ENCODE results near the gene STOML1.
"Not testable (repeated sequence)": the region's sequence is repeated elsewhere in the genome, so short reads cannot be mapped to it uniquely, and the experiment has no call there.

The STOML1 gene

DNA sequence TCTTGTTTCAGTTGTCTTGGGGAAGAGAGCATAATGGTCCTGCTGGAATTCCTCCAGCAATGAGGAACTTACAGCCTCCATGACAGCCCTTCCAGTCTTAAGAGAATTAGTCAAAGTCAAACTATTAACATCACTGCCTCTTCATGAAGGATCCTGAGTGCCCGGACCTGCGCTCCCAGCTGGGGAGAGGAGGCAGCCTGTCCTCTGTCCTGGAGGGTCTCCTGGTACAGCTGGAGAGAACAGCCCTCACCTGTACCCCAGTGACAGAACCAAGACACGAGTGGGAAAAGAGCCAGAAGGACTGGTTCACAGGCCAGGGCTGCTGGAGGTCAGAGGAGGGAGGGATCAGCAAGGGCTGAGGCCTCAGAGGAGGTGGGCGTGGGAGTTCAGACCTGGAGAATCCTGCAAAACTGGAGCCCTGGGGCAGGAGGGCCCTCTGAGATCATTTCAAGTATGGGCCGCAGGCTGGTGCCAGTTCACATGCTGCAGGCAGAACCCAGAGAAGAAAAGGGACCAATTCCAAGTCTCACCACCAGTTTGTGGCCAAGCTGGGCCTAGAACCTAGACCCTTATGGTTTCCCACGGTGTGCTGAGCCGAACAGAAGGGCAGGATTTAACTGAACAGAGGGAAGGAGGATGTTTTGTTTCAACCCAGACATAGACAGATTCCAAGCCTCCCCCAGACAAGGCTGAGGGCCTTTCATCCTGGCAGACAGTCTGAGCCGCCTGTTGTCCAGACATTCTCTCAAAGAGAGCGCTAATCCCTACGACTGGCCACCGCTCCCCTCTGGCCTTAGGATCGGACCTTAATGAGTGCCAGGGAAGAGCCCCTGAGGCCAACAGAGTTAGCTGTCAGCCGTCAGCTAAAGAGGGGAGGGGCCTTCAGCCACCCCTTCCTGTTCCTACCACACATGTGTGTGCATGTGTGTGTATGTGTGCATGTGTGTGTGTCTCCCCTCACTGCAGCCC lies 47.6 kb downstream of the STOML1 start:
- peak; percentile 50 for DNase-seq

DNA sequence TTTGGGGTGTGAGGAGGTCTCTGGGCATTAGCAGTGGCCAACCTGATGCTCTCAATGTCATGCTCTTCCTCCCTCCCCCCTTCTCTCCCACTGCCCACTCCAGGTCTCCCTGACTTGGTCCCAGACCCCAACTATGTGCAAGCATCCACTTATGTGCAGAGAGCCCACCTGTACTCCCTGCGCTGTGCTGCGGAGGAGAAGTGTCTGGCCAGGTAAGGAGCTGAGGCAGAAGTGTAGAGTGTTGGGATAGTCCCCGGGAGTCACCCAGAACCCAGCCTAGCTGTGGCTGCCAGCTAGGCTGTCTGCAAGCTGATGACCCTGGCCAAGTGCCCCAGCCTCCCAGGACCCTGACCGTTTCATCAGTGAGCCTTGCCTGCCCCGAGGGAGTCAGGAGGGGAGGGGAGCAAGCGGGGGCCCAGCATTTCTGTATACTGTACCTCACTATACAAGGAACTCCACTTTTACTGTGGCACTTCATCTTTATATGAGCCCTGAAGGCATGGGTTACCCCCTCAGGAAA lies 49.3 kb downstream of the STOML1 start:
- DNase-seq, result no peak

DNA sequence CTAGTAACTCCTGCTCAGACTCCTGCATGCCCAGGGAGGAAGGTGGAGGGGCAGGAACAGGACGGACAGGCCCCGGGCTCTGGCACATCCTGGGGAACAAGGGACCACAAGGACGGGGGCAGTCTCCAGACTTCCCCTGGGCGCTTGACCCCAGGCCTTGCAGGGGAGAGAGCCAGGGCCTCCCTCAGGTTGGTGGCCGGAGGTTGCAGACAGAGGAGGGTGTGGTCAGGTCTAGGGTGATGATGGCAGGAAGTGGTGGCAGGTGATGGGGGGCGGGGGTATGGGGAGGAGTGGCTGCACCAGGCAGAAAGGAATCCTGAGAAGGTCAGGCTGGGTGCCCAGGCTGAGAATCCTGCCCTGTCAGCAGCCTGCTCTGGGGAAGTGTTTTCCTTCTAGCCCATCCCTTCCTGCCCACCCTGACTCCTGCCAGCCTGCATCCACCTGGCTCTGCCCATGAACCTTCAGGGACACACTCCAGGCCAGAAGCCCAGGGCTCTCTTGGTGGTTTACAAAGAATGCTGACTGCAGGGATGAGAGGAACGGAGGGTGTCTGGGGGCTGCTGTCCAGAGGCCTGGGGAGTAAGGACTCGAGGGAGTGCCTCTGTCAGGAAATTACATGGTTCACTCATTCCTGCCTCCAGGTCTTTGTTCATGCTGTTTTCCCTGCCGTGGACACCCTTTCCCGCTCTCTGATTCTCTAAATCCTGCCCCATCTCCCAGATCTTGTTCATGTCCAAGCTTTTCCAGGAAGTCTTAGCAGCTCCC lies 50.0 kb downstream of the STOML1 start:
- DNase-seq, result no peak

DNA sequence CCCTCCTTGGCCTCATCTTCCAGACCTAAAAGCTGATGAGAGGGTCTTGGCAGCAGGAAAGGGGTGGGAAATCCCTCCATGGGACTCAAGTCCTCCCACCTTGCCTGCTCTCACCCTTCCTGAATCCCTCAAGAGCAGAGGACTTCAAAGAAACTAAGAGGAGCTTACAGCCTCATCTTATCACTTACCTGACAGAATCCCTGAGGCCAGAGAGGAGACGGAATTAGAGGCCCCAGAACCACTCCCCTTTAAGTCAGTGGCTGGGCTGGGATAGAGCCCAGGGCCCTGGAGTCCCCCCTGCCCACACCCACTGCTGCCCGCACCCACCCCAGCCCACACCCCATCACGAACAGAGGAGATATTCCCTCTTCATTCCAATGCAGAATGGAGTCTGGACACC lies 50.6 kb downstream of the STOML1 start:
- no peak for DNase-seq

DNA sequence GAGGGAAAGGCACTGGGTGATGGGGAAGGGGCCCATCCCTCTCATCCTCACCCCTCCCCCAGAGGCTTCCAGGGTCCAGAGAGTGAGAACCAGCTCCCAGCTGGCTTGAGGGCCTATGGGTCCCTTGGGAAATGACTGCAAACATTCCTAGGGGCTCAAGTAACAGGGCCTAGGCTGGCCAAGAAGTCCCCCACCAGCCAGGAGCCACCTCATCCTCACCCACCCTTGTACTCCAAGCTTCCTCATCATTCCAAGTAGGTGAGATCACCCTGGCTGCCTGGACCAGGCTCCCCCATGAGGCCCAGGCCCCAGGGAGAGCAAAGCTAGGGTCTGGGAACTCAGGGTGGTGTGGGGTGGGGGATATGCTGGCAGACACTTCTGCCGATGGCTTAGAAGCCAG lies 51.1 kb downstream of the STOML1 start:
- peak; percentile 42 for DNase-seq

DNA sequence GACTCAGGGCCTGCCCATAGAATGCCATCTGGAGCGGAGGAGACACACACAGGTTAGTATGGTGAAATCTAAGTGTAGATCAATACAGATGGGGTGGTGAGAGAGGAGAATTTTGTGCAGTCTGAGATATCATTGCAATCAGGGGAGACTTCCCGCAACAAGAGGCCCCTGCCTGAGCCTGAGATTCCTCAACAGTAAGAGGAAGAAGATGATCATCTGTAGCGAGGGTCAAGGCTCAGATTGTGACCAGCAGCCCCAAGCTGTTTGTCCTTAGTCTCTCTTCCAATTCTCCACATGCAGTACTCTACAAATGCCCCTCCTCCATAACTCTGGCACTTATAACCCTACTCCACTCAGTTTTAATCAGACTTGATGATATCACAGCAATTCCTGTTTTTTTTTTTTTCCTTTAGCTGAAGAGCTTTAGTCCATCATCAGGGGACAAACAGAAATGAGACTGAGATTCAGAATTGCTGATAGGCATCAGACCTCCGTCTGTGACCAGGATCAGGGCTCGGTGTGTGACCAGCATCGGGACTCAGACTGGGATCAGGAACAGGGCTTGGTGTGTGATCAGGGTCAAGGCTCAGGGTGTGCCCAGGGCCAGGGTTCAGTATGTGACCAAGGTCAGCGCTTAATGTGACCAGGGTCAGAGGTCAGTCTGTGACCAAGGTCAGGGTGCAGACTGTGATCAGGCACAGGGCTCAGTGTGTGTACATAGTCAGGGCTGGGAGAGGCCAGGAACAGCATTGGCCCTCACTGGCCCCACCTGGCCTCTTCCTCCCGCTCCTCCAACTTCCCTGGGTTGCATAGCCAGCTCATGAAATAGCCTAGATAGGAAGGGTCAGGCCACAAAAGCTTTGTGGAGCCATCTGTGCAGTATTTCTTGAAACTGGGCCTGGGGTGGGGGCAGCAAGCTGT lies 51.8 kb downstream of the STOML1 start:
- no peak for DNase-seq

DNA sequence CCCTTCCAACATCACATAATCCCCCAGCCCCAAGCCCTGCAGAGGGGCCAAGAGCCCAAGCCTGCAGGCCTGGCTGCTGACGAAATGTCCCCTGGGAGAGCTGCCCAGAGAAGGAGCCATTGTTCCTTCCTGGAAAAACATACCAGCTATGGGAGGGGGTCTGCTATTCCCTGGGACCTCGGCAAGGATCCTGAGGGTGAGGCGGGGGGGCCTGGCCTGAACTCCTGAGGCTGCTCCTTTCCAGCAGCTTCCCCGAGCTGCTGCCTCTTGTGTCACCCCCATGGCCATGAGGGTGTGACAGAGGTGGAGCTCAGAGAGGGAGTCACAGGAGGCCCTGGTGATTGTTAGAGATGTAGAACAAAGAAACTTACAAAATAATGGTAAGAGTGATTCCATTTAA lies 53.0 kb downstream of the STOML1 start:
- DNase-seq, result no peak

DNA sequence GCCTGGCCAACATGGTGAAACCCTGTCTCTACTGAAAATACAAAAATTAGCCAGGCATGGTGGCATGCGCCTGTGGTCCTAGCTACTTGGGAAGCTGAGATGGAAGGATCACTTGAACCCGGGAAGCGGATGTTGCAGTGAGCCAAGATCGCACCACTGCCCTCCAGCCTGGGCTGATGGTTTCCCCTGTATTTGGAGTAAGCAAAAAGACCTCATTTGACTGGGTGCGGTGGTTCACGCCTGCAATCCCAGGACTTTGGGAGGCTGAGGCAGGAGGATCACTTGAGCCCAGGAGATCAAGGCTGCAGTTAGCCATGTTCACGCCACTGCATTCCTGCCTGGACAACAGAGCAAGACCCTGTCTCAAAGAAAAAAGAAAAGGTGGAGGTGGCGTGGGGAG lies 53.6 kb downstream of the STOML1 start:
- DNase-seq, result not testable (repeated sequence)

DNA sequence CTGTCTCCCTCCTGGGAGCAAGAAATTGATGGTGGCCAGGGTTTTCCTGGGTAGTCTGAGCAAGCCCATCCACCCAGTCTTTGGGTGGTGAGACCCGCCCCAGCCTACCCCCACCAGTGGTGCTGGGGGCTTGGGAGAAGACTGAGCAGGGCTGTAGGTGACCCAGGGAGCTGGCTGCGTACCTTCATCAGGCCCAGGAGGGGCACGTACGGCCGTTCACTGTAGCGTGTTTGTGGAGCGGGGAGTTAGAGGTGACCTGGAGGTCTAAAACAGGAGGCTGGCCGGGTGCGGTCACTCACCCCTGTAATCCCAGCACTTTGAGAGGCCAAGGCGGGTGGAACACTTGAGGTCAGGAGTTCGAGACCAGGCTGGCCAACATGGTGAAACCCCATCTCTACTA lies 54.4 kb downstream of the STOML1 start:
- no peak for DNase-seq

DNA sequence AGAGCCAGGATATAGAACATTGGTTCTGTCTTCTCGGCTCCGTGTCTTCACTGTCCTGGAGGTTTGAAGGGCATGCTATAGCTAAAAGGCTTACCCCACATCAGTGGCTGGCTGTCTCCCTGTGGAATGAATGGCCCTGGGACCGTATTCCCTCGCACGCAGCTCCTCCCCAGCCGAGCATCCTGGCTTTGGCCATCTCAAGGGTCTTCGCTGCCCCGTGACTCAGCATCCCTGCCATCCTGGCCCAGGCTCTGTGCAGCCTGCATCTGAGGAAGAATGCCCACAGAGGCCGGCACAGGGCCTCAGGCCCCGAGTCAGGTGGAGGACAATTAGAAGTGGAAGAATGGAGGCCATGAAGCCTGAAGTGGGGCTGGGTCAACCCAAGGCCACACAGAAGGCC lies 54.8 kb downstream of the STOML1 start:
- DNase-seq, result no peak

DNA sequence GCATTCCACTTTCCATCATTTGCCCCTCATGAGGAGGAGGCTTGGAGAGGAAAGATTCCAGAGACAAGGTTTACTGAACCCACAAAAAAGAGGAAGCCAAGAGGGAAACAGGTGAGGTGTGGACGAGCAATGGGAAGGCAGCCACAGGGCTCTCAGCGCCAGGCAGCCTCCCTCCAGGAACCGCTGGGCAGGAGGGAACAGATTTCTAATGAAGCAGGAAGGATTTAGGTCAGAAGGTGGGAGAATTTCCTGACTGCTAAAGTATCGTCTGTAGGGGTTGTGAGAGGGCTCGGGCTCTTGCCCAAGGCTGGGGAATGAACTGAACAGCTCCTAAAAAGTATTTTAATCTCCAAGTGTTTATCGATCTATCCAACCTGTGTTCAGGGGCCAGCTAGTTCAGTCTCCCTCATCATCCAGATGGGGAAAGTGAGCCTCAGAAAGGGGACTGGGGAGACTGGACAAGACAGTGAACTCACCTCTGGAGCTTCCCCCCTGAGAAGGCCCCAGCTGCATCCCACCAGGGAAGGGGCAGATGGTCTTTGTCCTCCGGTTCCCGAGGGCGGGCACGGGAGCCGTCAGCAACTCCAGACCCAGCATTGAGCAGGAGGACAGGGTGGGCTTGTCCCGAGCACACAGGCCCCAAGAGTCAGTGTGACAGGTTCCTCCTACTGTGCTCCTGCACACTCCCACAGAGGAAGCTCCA lies 55.4 kb downstream of the STOML1 start:
- peak; percentile 77 for DNase-seq

DNA sequence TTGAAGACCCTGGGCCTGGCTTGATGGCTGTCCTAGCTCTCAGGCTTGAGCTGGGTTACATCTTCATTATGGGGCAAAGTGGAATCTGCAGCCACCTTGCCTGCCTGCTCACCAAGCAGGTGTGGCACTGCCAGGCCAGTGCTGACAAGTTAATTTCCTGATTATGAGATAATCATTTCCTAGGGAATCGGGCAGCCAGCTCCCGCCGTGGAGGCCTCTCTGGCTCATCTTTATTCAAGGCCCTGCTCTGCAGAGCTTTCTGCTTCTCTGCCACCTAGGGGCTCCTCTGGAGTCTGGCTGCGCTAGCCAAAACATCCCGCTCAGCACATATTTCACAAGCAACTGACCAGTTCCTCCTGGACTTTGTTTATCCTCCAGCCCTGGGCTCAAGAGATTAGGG lies 55.9 kb downstream of the STOML1 start:
- peak; percentile 56 for DNase-seq

DNA sequence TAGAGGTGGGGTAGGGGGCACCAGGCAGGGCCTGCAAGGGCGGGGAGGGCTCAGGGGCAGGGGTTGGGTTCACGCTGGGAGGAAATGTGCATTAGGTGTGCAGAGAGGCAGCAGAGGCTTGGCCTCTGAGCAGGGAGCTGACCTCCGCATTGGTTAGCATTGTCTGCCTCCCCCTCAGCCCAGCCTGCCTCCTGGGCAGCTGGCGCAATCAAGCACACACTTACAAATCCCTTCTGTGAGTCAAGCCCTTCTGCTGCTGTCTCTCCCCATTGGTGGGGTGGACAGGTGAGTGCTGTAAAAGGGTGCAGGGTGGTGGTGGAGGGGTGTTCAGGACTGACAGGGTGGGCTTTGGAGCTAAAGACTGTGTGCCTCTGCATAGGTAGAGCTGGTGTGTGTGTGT lies 56.5 kb downstream of the STOML1 start:
- peak; percentile 78 for DNase-seq

DNA sequence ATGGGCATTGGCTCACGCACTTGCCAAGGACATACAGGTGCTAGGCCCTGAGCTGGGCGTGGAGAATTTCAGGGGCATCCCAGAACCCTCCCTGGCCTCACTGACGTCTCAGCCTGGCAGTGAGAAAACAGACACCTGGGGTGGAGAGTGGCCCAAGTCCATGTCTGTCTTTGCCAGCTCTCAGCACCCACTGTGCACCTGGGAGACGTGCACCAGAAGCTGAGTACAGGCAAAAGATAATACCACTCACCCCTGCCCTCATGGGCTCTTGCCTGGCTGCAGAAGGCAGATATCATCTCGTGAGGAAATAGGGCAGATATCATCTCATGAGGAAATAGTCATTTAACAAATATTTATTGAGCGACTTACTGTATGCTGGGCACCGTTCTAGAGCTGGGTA lies 57.8 kb downstream of the STOML1 start:
- no peak for DNase-seq

DNA sequence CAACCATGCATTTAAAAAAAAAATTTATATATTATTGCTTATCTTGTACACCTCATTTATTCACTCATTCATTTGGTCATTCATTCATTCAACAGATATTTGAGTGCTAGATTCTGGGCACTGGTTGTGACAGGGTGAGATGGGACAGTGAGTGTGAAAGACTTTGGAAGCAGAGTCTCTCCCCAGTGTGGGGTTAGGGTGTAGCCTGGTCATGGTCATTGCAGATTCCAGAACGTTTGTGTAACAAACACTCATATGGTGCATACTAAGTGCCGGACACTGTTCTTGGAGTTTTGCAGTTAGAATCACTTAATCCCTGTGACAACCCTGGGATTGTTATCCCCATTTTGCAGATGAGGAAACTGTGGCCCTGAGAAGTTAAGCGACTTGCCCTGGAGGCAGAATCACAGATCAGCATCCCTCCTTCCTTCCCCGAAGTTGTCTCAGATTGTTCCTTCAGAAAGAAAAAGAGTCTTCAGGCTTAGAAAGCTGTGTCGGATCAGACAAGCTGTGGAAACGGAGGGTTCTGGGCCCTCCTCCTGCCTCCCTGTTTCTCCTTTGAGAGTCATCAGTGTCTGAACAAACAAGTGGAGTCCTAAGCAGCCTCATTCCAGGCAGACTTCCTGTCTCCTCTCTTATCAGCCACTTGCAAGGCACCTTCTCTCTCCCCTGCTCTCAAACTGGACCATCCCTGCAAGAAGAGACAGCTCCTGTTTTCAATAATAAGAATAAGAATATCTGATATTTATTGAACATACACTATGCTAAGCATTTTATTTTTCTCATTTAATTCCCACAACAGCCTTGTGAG lies 59.5 kb downstream of the STOML1 start:
- no peak for DNase-seq

DNA sequence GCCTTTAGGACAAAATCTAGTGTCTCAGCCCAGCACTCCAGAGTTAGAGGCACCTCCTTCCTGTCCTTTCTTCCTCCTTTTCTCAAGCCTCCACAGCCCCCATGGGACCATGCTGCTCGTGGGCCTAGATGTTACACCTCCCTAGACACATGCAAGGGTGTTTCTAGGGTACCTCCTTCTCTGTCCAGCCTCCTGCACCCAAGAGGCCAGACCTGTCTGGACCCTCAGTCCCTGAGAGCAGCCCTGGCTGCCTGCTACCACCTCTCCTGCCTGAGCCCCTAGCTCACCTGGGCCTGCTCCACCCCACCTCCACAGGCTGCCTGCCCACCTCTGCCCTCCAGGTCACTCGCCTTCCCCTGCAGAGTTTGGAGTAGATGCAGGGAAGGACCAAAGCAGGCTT lies 60.7 kb downstream of the STOML1 start:
- DNase-seq, result no peak

DNA sequence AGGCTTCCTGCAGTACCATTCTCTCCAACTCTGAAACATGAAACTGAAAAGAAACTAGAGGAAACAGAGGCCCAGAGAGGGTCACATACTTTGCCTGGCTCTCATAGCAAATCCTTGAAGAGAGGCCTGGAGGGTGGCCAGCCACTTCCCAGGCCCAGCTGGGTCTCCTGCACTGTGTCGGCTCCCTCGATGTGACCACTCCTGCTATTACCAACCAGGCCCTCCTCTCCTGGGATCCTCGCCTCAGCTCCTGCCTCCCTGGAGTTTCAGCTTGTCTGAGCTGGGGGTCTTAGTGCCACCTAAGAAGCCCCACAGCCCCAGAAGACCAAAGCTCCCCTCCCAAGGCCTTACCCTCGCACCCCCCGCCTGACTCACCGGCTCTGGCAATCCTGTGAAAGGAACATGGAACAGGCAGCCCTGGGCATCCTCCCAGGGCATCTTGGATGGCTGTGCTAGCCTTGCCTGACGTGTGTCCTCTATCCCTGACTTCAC lies 61.3 kb downstream of the STOML1 start:
- DNase-seq, result no peak

DNA sequence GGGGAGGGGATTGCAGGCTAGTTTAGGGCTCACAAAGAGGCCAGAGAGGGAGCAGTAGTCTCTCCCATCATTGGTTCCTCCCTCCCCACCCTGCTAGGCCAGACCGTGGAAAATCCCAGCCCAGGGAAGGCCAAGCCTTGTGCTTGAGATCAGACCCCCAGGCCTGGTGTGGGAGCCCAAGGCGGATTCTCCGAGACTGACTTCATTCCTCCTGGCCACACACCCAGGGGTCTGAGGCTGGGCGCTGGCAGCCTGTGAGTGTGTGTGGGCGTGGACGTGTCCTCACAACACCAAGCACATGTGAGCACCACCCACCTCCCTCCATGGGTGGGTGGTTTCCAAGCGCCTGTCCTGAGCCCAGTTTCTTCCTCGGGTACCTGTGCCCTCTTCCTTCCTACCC lies 61.7 kb downstream of the STOML1 start:
- DNase-seq, result no peak

DNA sequence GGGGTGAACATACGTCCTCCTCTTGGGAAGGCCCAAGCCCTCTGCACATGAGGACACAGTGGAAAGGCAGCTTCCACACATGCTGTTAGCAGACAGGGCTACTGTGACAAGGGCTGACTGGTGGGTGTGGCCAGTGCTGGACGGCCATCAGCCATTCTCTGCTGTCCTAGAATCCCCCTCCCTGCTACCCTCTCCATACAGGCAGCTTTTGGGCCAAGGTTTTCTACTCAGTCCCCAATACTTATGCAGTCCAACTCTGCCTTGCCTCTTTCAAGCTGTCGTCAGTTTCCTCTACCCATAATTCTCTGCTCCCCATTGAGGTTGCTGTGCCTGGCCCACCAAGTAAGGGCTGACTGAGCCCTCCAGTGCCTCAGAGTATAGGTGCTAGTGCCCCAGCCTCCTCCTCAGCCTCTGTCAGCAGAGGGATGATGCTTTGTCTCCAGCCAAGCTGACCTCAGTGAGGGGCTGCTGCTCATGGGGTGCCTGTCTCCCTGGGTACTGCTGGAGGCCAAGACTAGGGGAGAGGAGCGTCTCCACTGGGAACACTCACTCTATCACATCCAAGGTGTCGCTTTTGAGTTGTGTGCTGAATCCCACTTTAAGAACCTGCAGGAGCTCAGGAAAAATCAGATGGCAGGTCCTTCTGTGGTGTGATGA lies 63.0 kb downstream of the STOML1 start:
- DNase-seq, result peak; percentile 68
